ENCODE measurements around the gene KCNMA1.

GRCh38 chr10:77045085-77045484 is 592.5 kb downstream of the KCNMA1 start:
- TF ChIP-seq POLR2AphosphoS5 (IDR thresholded peaks at IDR 0.05; ENCODE audit: insufficient read depth in 1 of 2, low read depth in 1 of 2) (no peak), POLR2A (IDR thresholded peaks at IDR 0.05) (no peak), CTCF (IDR thresholded peaks at IDR 0.05) (no peak)

Data from vagina (tissue), 2 donors.